ENCODE results near the gene SPIRE1. TPM values are rescaled to one million over a fixed set of nuclear protein-coding genes. Genes with fewer than 3 reads are reported as not detected.

SPIRE1 gene
- total and polyA plus RNA-seq, 7 donors: 15.5 to 82.3 (median 39.6) TPM

GRCh38 chr18:12515550-12515949 lies 142.4 kb downstream of the SPIRE1 start:
- no peak overlapping the region for H3K27ac ChIP-seq
- H3K9me3 ChIP-seq: no peaks in the 10 kb centered on the region
- no peak for ATAC-seq
- H3K4me1 ChIP-seq: peaks cover 8% of the 10 kb centered on the region
- TF ChIP-seq, protein P1, sequence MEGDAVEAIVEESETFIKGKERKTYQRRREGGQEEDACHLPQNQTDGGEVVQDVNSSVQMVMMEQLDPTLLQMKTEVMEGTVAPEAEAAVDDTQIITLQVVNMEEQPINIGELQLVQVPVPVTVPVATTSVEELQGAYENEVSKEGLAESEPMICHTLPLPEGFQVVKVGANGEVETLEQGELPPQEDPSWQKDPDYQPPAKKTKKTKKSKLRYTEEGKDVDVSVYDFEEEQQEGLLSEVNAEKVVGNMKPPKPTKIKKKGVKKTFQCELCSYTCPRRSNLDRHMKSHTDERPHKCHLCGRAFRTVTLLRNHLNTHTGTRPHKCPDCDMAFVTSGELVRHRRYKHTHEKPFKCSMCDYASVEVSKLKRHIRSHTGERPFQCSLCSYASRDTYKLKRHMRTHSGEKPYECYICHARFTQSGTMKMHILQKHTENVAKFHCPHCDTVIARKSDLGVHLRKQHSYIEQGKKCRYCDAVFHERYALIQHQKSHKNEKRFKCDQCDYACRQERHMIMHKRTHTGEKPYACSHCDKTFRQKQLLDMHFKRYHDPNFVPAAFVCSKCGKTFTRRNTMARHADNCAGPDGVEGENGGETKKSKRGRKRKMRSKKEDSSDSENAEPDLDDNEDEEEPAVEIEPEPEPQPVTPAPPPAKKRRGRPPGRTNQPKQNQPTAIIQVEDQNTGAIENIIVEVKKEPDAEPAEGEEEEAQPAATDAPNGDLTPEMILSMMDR (IDR thresholded peaks at IDR 0.05): no peak
- intact Hi-C loops (cut with DNase I): no loop called here
- no peak for DNase-seq
- no peaks in the 10 kb centered on the region for H3K27me3 ChIP-seq (ENCODE audit: insufficient read depth in 3 of 3, low read length in 2 of 3)
- 67 to 74% (median 72%) methylated on average over 2 of the region's 2 CpGs for WGBS, 3 donors
- peaks cover 0 to 19% of the 10 kb centered on the region in 2 donors for H3K36me3 ChIP-seq (ENCODE audit: insufficient read depth in 1 of 2, low read depth in 1 of 2)
- H3K4me3 ChIP-seq: no peak overlapping the region

- H3K27me3 ChIP-seq (ENCODE audit: insufficient read depth in 3 of 3, low read length in 2 of 3): no peaks in the 10 kb centered on the region
- no peaks in the 10 kb centered on the region for H3K4me1 ChIP-seq
- intact Hi-C loops (cut with DNase I): no loop called here
- no peak for ATAC-seq
- WGBS, 3 donors: 84 to 93% (median 85%) methylated on average over 5 of the region's 5 CpGs
- TF ChIP-seq, protein P1 (IDR thresholded peaks at IDR 0.05): no peak
- H3K36me3 ChIP-seq (ENCODE audit: insufficient read depth in 1 of 2, low read depth in 1 of 2): peaks cover 0 to 51% of the 10 kb centered on the region in 2 donors
- DNase-seq: no peak
- no peak overlapping the region for H3K4me3 ChIP-seq
- no peak overlapping the region for H3K27ac ChIP-seq
- no peaks in the 10 kb centered on the region for H3K9me3 ChIP-seq
These were observed 150.9 kb downstream of the SPIRE1 start for GRCh38 chr18:12507007-12507406.

DNA sequence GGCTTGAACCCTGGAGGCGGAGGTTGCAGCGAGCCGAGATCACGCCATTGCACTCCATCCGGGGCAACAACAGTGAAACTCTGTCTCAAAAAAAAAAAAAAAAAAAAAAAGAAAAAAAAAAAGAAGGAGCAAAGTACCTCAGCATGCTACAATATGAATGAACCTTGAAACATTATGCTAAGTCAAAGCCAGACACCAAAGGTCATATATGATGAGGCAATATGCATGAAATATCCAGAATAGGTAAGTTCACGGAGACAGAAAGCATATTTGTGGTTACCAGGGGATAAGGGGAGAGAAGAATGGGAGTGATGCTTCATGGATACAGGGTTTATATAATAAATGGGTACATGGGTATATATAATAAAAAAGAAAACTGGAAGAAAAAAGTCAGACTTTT lies 156.9 kb downstream of the SPIRE1 start:
- WGBS, 3 donors: 98 to 100% (median 98%) methylated on average over 6 of the region's 6 CpGs
- DNase-seq (no peak), ATAC-seq (no peak)
- H3K36me3 ChIP-seq (ENCODE audit: insufficient read depth in 1 of 2, low read depth in 1 of 2): peaks cover 0 to 35% of the 10 kb centered on the region in 2 donors
- no peak overlapping the region for H3K4me3 ChIP-seq
- no peaks in the 10 kb centered on the region for H3K4me1 ChIP-seq
- H3K9me3 ChIP-seq: no peaks in the 10 kb centered on the region
- TF ChIP-seq, protein P1 (IDR thresholded peaks at IDR 0.05): no peak
- no peaks in the 10 kb centered on the region for H3K27me3 ChIP-seq (ENCODE audit: insufficient read depth in 3 of 3, low read length in 2 of 3)
- no peak overlapping the region for H3K27ac ChIP-seq
- intact Hi-C loops (cut with DNase I): no loop called here

- Histone ChIP-seq H3K27me3 (ENCODE audit: insufficient read depth in 3 of 3, low read length in 2 of 3) (no peaks in the 10 kb centered on the region), H3K9me3 (no peaks in the 10 kb centered on the region), H3K27ac (no peak overlapping the region), H3K4me3 (no peak overlapping the region), H3K4me1 (no peaks in the 10 kb centered on the region), H3K36me3 (ENCODE audit: insufficient read depth in 1 of 2, low read depth in 1 of 2) (peaks cover 2 to 34% of the 10 kb centered on the region in 2 donors)
- DNase-seq (no peak), ATAC-seq (no peak)
- WGBS, 3 donors: 86 to 95% (median 94%) methylated on average over 3 of the region's 3 CpGs
- TF ChIP-seq, protein P1 (IDR thresholded peaks at IDR 0.05): no peak
- intact Hi-C loops (cut with DNase I): no loop called here
These were observed 160.1 kb downstream of the SPIRE1 start for GRCh38 chr18:12497839-12498238.

GRCh38 chr18:12497296-12497695 lies 160.6 kb downstream of the SPIRE1 start:
- ATAC-seq (no peak), DNase-seq (no peak)
- intact Hi-C loops (cut with DNase I): no loop called here
- Histone ChIP-seq H3K9me3 (no peaks in the 10 kb centered on the region), H3K27me3 (ENCODE audit: insufficient read depth in 3 of 3, low read length in 2 of 3) (no peaks in the 10 kb centered on the region), H3K4me1 (no peaks in the 10 kb centered on the region), H3K4me3 (no peak overlapping the region), H3K27ac (no peak overlapping the region), H3K36me3 (ENCODE audit: insufficient read depth in 1 of 2, low read depth in 1 of 2) (peaks cover 4 to 35% of the 10 kb centered on the region in 2 donors)
- TF ChIP-seq, protein P1 (IDR thresholded peaks at IDR 0.05): no peak
- 87 to 91% (median 90%) methylated on average over 2 of the region's 2 CpGs for WGBS, 3 donors
